ENCODE measurements around the gene LDLRAP1. TPM values are rescaled to one million over a fixed set of nuclear protein-coding genes. Genes with fewer than 3 reads are reported as not detected.

Gene LDLRAP1
- total and polyA plus RNA-seq, 8 donors: 10.6 to 73.7 (median 17.6) TPM; not detected in 1

DNA sequence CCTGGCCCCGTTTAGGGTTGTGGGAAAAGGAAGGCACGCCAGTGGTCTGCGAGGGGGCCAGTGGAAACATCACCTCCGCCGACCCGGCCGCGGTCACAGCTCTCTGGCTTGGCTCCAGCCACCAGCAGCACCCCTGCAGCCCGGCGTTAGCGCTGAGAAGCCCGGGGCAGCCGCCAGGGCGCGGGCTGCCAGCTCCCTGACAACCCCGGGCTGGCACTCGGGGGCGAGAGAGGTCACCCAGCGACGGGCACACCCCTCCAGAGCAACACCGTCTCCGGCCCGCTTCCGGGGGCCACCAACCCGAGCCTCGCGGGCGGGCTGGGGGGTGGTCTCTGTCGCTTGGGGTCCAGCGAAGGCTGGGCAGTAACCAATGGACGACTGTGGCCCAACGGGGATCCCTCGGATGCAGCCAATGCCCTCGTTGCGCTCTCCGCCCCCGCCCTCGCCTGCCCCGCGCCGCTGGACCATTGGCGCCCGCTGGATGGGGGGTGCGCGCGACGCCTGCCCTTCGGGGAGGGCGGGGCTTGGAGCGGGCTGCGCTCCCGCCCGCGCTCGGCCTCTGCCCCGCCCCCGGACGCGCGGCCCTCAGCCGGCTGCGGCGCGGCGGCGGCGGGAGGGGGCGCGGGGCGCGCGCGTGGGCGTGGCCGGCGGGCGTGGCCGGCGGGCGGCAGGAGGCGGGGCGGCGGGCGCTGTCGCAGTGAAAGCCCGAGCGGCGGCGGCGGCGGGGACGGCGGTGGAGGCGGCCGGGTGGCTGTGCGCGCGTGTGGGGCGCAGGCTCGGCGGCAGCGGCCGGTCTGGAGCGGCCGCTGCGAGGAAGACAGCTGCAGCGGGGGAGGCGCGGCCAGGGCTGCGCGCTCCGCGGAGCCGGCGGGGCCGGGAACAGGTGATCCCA is 72.9 kb downstream of the LDLRAP1 start, which contains the start of gene MAN1C1:
TSS of gene MAN1C1 (plus strand) at position 697 of the 892 bp plus-strand sequence. CDS start 1,007 bp downstream, outside the sequence.
- Histone ChIP-seq H3K9me3 (no peaks in the 10 kb centered on the region), H3K27me3 (peaks cover 0 to 6% (median 4%) of the 10 kb centered on the region in 3 donors), H3K36me3 (no peaks in the 10 kb centered on the region), H3K27ac (peak within 1 kb of the TSS; percentile 77 to 89 (median 84)), H3K4me3 (peak within 1 kb of the TSS; percentile 85 to 99 (median 95)), H3K4me1 (peaks cover 37 to 55% (median 50%) of the 10 kb centered on the region in 4 donors)
- DNase-seq: peak; percentile 88 to 96
- no peak for TF ChIP-seq POLR2A (IDR thresholded peaks at IDR 0.05)
- TF ChIP-seq, protein P1, sequence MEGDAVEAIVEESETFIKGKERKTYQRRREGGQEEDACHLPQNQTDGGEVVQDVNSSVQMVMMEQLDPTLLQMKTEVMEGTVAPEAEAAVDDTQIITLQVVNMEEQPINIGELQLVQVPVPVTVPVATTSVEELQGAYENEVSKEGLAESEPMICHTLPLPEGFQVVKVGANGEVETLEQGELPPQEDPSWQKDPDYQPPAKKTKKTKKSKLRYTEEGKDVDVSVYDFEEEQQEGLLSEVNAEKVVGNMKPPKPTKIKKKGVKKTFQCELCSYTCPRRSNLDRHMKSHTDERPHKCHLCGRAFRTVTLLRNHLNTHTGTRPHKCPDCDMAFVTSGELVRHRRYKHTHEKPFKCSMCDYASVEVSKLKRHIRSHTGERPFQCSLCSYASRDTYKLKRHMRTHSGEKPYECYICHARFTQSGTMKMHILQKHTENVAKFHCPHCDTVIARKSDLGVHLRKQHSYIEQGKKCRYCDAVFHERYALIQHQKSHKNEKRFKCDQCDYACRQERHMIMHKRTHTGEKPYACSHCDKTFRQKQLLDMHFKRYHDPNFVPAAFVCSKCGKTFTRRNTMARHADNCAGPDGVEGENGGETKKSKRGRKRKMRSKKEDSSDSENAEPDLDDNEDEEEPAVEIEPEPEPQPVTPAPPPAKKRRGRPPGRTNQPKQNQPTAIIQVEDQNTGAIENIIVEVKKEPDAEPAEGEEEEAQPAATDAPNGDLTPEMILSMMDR (IDR thresholded peaks at IDR 0.05): peak in 5 of 7 experiments; percentile 24 to 58 (median 46)
- TF ChIP-seq POLR2AphosphoS5 (IDR thresholded peaks at IDR 0.05): peak in 2 of 3 donors; percentile 7 to 62
- no peak for TF ChIP-seq EP300 (IDR thresholded peaks at IDR 0.05)
- WGBS, 5 donors: 0 to 1% (median 0%) methylated on average over 19 to 115 of the region's 116 CpGs
- intact Hi-C loops (cut with DNase I; ENCODE audit: low total_unique reads): no loop called here

DNA sequence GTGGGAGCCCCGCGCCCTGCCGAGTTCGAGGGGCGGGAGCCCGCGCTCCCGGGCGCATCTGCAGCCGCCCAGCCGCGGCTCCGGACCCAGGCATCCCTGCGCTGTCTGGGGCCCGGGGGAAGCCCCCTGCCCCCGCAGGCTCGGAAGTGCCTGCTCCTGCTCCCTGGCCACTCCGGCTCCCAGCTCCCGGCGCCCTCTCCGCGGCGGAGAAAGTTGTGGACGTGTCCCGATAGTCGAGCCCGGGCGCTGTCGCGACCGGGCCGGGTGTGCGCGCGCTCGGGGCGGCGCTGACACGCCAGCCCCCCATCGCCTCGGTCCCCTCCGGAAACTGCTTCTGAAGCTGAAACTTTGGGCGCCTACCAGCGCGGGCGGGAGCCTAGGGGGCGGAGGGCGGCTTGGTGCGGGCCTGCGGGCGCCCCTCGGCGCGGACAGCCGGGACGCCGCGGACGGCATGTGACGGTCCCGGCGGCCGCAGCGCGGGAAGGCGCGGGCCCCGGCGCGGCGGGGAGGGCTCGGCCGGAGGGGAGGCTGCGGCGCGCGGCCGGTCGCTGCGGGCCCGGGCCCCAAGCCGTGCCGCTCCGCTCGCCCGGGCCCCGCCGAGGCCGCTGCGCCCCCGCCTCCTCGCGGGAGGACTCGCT is 73.7 kb downstream of the LDLRAP1 start:
- TF ChIP-seq POLR2A (IDR thresholded peaks at IDR 0.05) (no peak), POLR2AphosphoS5 (IDR thresholded peaks at IDR 0.05) (no peak), EP300 (IDR thresholded peaks at IDR 0.05) (no peak)
- TF ChIP-seq, protein P1 (IDR thresholded peaks at IDR 0.05): no peak
- peak overlapping the region; percentile 28 to 88 (median 77) for H3K27ac ChIP-seq
- no peaks in the 10 kb centered on the region for H3K36me3 ChIP-seq
- peaks cover 37 to 62% (median 52%) of the 10 kb centered on the region in 4 donors for H3K4me1 ChIP-seq
- intact Hi-C loops (cut with DNase I; ENCODE audit: low total_unique reads): no loop called here
- H3K27me3 ChIP-seq: peaks cover 0 to 6% (median 4%) of the 10 kb centered on the region in 3 donors
- peak overlapping the region; percentile 85 to 99 (median 95) for H3K4me3 ChIP-seq
- peak in 1 of 2 donors; percentile 54 for DNase-seq
- H3K9me3 ChIP-seq: no peaks in the 10 kb centered on the region
- WGBS, 5 donors: 0 to 1% (median 0%) methylated on average over 4 to 94 of the region's 94 CpGs

DNA sequence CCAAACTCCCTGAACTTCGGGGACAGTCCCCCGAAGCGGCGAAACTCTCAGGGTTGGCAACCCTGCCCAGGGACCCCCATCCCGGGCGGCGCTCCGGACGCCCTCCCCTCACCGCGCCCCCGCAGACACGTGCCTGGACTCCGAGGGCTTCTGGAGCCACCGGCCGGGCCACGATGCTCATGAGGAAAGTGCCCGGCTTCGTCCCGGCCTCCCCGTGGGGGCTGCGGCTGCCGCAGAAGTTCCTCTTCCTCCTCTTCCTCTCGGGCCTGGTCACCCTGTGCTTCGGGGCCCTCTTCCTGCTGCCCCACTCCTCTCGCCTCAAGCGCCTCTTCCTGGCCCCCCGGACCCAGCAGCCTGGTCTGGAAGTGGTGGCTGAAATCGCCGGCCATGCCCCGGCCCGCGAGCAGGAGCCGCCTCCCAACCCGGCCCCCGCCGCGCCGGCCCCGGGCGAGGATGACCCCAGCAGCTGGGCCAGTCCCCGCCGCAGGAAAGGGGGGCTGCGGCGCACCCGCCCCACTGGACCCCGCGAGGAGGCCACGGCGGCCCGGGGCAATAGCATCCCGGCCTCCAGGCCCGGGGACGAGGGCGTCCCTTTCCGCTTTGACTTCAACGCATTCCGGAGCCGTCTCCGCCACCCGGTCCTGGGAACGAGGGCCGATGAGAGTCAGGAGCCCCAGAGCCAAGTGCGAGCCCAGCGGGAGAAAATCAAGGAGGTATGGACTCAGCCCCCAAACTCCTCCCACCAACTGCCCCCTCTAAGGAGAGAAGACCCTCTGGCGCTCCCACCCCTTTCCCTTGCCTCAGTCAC is 74.4 kb downstream of the LDLRAP1 start:
- intact Hi-C loops (cut with DNase I; ENCODE audit: low total_unique reads): no loop called here
- WGBS, 5 donors: 4 to 11% (median 8%) methylated on average over 19 to 66 of the region's 66 CpGs
- peak overlapping the region; percentile 85 to 99 (median 95) for H3K4me3 ChIP-seq
- TF ChIP-seq POLR2AphosphoS5 (IDR thresholded peaks at IDR 0.05) (no peak), EP300 (IDR thresholded peaks at IDR 0.05) (no peak), POLR2A (IDR thresholded peaks at IDR 0.05) (no peak)
- TF ChIP-seq, protein P1 (IDR thresholded peaks at IDR 0.05): no peak
- DNase-seq: peak in 1 of 2 donors; percentile 38
- H3K4me1 ChIP-seq: peaks cover 37 to 70% (median 56%) of the 10 kb centered on the region in 4 donors
- H3K9me3 ChIP-seq: no peaks in the 10 kb centered on the region
- peak overlapping the region; percentile 38 to 88 (median 72) for H3K27ac ChIP-seq
- no peaks in the 10 kb centered on the region for H3K36me3 ChIP-seq
- peaks cover 0 to 6% (median 4%) of the 10 kb centered on the region in 3 donors for H3K27me3 ChIP-seq
